Keratinocyte (primary cell): ENCODE results near the gene CHST15. TPM values are rescaled to one million over a fixed set of nuclear protein-coding genes. Genes with fewer than 3 reads are reported as not detected.

Source experiments
- DNase-seq: peaks from one replicate; pipeline ENCODE4 v3.0.0-alpha.2; 2011; ENCODE audit warnings: low read depth, missing footprints, low spot score
- FAIRE-seq: peaks from 2 replicates; lab custom pipeline; 2011; peaks lifted over from hg19 to GRCh38; lab: Jason Lieb, UNC
- H2AFZ ChIP-seq: 2 replicates; pipeline ENCODE4 v1.6.0; 2012; ENCODE audit warnings: low read length, control low read depth, inconsistent platforms; ENCODE audit not compliant: control insufficient read depth
- H3K27ac ChIP-seq: 2 replicates; pipeline ENCODE4 v1.5.1; 2011; ENCODE audit warnings: low read length; ENCODE audit not compliant: control insufficient read depth, insufficient read depth
- H3K27me3 ChIP-seq: 3 replicates; pipeline ENCODE4 v1.6.0; 2011; ENCODE audit warnings: low read length; ENCODE audit not compliant: control insufficient read depth, insufficient read depth; ENCODE audit errors: extremely low read depth
- H3K36me3 ChIP-seq, 2 experiments: 2 replicates in 1 of 2; 3 replicates in 1 of 2; pipeline ENCODE4 v1.5.1; 2011; ENCODE audit warnings: low read length in 2 of 2, mild to moderate bottlenecking in 1 of 2; ENCODE audit not compliant: control insufficient read depth in 2 of 2, insufficient read depth in 2 of 2; ENCODE audit errors: extremely low read depth in 1 of 2
- H3K4me1 ChIP-seq: 3 replicates; pipeline ENCODE4 v1.5.1; 2011; ENCODE audit warnings: low read length; ENCODE audit not compliant: control insufficient read depth, insufficient read depth; ENCODE audit errors: extremely low read depth
- H3K4me2 ChIP-seq: 3 replicates; pipeline ENCODE4 v1.6.0; 2011; ENCODE audit warnings: low read depth, low read length; ENCODE audit not compliant: control insufficient read depth, insufficient read depth; ENCODE audit errors: extremely low read depth
- H3K4me3 ChIP-seq, 3 experiments: fragments of 200-600 bp in 1 of 3; sonication (generic) in 1 of 3; 2 replicates in 2 of 3; 3 replicates in 1 of 3; pipeline ENCODE4 v1.5.1; 2011 to 2016; ENCODE audit warnings: low read length in 3 of 3, mild to moderate bottlenecking in 3 of 3, control low read depth in 2 of 3, inconsistent platforms in 1 of 3, low read depth in 1 of 3, mixed read lengths in 1 of 3, mixed run types in 1 of 3, moderate library complexity in 1 of 3; ENCODE audit not compliant: control insufficient read depth in 2 of 3, insufficient read depth in 2 of 3; ENCODE audit errors: extremely low read depth in 1 of 3
- H3K79me2 ChIP-seq: 2 replicates; pipeline ENCODE4 v1.6.0; 2012; ENCODE audit warnings: low read length; ENCODE audit not compliant: control insufficient read depth, insufficient read depth
- H3K9ac ChIP-seq: 3 replicates; pipeline ENCODE4 v1.6.0; 2011; ENCODE audit warnings: low read length; ENCODE audit not compliant: control insufficient read depth, insufficient read depth; ENCODE audit errors: extremely low read depth
- H3K9me1 ChIP-seq: 3 replicates; pipeline ENCODE4 v1.6.0; 2011; ENCODE audit warnings: low read length; ENCODE audit not compliant: control insufficient read depth, insufficient read depth; ENCODE audit errors: extremely low read depth
- H3K9me3 ChIP-seq: 2 replicates; pipeline ENCODE4 v1.5.1; 2012; ENCODE audit warnings: low read depth, low read length; ENCODE audit not compliant: control insufficient read depth
- H4K20me1 ChIP-seq: 3 replicates; pipeline ENCODE4 v1.6.0; 2011; ENCODE audit warnings: low read length; ENCODE audit not compliant: control insufficient read depth, insufficient read depth; ENCODE audit errors: extremely low read depth
- CTCF ChIP-seq, 3 experiments: IDR thresholded peaks in 1 of 3; conservative IDR thresholded peaks in 1 of 3; optimal IDR thresholded peaks in 1 of 3; 2 replicates in 2 of 3; 3 replicates in 1 of 3; pipeline versions ENCODE3 to v1.5.1; 2011; ENCODE audit warnings: low read length in 3 of 3, mild to moderate bottlenecking in 3 of 3, moderate library complexity in 2 of 3, control low read depth in 1 of 3, inconsistent platforms in 1 of 3; ENCODE audit not compliant: insufficient read depth in 2 of 3; ENCODE audit errors: extremely low read depth in 1 of 3
- EZH2 ChIP-seq: IDR thresholded peaks from one replicate; pipeline ENCODE4 v1.6.1; 2012; ENCODE audit warnings: inconsistent platforms, mild to moderate bottlenecking, low read length, moderate library complexity
- dilution Hi-C: fragments of 300-500 bp; cut with MboI; formaldehyde crosslinking; loops from one replicate; pipeline ENCODE4 v1.7.0; 2020; ENCODE audit warnings: low sequenced_read_pairs; ENCODE audit not compliant: extremely low pct_ligation_motif_present
- polyA plus RNA-seq, 5 experiments: library from polyadenylated mRNA; depleted of rRNA in 3 of 5; stranded (reverse) in 3 of 5; stranded (forward) in 1 of 5; unstranded in 1 of 5; fragments of >200 nt; gene quantifications; 1 replicate in 1 of 5; 2 replicates in 3 of 5; 3 replicates in 1 of 5; pipeline versions ENCODE4 v1.2.1 to v1.2.3, GENCODE V29; 2011 to 2012; ENCODE audit warnings: missing spikeins in 2 of 5, low read depth in 1 of 5, low replicate concordance in 1 of 5

The CHST15 gene
- polyA plus RNA-seq, 1 donor (not counting 4 experiments of a cell fraction or from before 2014, with no cell fraction given): 24.5 TPM

- dilution Hi-C loops: no loop called here
Observed at GRCh38 chr10:123970207-123970926, 123.0 kb downstream of the CHST15 start.

DNA sequence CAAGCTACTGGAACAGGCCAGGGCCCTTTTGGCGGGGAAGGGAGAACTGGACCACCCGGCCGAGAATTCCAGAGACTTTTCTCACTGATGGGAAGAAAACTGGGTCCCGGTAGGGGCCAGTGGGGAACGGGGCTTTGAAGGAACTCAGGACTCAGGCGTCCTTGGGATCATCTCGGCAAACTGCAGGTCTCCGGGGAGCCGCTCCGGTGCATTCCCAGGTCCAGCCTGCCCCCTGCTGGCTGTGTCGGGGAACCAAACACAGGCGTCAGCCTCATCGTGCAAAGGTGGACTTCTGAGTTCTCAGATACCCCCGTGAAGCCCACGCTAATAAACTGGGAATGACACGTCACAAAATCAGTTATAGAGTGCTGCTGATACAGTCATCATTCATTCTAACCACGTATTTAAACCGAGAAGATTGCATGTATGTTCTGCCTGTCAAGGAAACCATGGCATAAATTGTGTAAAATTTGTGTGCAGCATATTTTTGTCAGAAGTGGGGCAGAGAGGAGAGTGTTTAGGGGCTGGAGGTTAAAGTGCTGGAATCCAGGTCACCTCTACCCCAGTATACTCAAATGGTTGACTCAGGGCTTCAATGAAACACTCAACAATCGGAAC is 125.7 kb downstream of the CHST15 start:
- H3K4me2 ChIP-seq: no peak overlapping the region
- no peaks in the 10 kb centered on the region for H3K36me3 ChIP-seq
- no peak overlapping the region for H3K9ac ChIP-seq
- peak; percentile 44 for FAIRE-seq
- H3K27ac ChIP-seq: no peak overlapping the region
- dilution Hi-C loops: no loop called here
- H3K4me1 ChIP-seq: no peaks in the 10 kb centered on the region
- TF ChIP-seq EZH2 (no peak), CTCF (optimal IDR thresholded peaks at IDR 0.05 in 1 of 3, IDR thresholded peaks at IDR 0.05 in 1 of 3, conservative IDR thresholded peaks at IDR 0.05 in 1 of 3; ENCODE audit: extremely low read depth in 1 of 3, insufficient read depth in 2 of 3, low read length in 3 of 3) (peak; percentile 86 to 95 (median 92))
- no peak overlapping the region for H3K4me3 ChIP-seq
- H2AFZ ChIP-seq: no peak overlapping the region
- H3K9me3 ChIP-seq: no peaks in the 10 kb centered on the region
- H3K79me2 ChIP-seq: no peaks in the 10 kb centered on the region
- DNase-seq: peak; percentile 13
- H4K20me1 ChIP-seq: no peaks in the 10 kb centered on the region
- H3K9me1 ChIP-seq: no peaks in the 10 kb centered on the region
- H3K27me3 ChIP-seq: peaks cover 39% of the 10 kb centered on the region

More at GRCh38 chr10:123970207-123970926, 123.0 kb downstream of the CHST15 start:
- no peak overlapping the region for H3K9ac ChIP-seq
- H4K20me1 ChIP-seq: no peaks in the 10 kb centered on the region
- no peaks in the 10 kb centered on the region for H3K9me1 ChIP-seq
- no peaks in the 10 kb centered on the region for H3K79me2 ChIP-seq
- H3K9me3 ChIP-seq: peaks cover 3% of the 10 kb centered on the region
- H3K4me1 ChIP-seq: no peaks in the 10 kb centered on the region
- H3K4me3 ChIP-seq: no peak overlapping the region
- no peak overlapping the region for H3K4me2 ChIP-seq
- TF ChIP-seq CTCF (optimal IDR thresholded peaks at IDR 0.05 in 1 of 3, IDR thresholded peaks at IDR 0.05 in 1 of 3, conservative IDR thresholded peaks at IDR 0.05 in 1 of 3; ENCODE audit: extremely low read depth in 1 of 3, insufficient read depth in 2 of 3, low read length in 3 of 3) (no peak), EZH2 (no peak)
- no peak for DNase-seq
- no peak overlapping the region for H2AFZ ChIP-seq
- no peaks in the 10 kb centered on the region for H3K36me3 ChIP-seq
- FAIRE-seq: no peak
- H3K27me3 ChIP-seq: peaks cover 30% of the 10 kb centered on the region
- no peak overlapping the region for H3K27ac ChIP-seq
